K562 (cell line): ENCODE results near the gene HPS1. TPM values are rescaled to one million over a fixed set of nuclear protein-coding genes. Genes with fewer than 3 reads are reported as not detected.

ENCODE experiments used
- ATAC-seq: fragments of 200-7000 bp; cut with Tn5 transposase; 3 replicates; pipeline ENCODE4 v1.9.1; 2020; ENCODE audit warnings: moderate library complexity
- BruUV-seq: library from RNA; stranded (reverse); fragments of 400-500 nt; replicated peaks from 2 replicates; lab custom pipeline; 2021; lab: Mats Ljungman, UMichigan
- CTCF ChIA-PET: fragments of 300-600 bp; formaldehyde crosslinking; extraction: SDS; loops from one replicate; lab custom pipeline; 2021; ENCODE audit warnings: low intra/inter-chr PET ratio; lab: Yijun Ruan, JAX
- POLR2A ChIA-PET: fragments of 300-600, 350-650 bp; sonication (Branson Sonifier 250); formaldehyde crosslinking; extraction: SDS; loops from one replicate; lab custom pipeline; 2021; ENCODE audit warnings: antibody characterized with exemption, inconsistent platforms; lab: Yijun Ruan, JAX
- DNase-seq, 4 experiments: peaks; one replicate each; pipeline versions ENCODE4 v3.0.0 to v3.0.0-alpha.2; 2011 to 2018; ENCODE audit warnings: low spot score in 3 of 4, mixed read lengths in 3 of 4; ENCODE audit errors: extremely low read depth in 1 of 4
- FAIRE-seq: peaks from 2 replicates; lab custom pipeline; 2011; peaks lifted over from hg19 to GRCh38; lab: Jason Lieb, UNC
- H2AFZ ChIP-seq: 2 replicates; pipeline ENCODE4 v1.6.0; 2011; ENCODE audit warnings: low read depth, low read length, control low read depth, inconsistent platforms
- H3K27ac ChIP-seq: fragments of 200-600 bp; 3 replicates; pipeline ENCODE4 v1.8.0; 2011; ENCODE audit warnings: low read depth, mild to moderate bottlenecking, control low read depth, inconsistent platforms, low read length, moderate library complexity, mixed read lengths; ENCODE audit errors: extremely low read depth
- H3K27me3 ChIP-seq, 2 experiments: fragments of 300-600 bp in 1 of 2; 2 replicates in 1 of 2; 3 replicates in 1 of 2; pipeline versions ENCODE4 v1.6.0 to v1.8.0; 2011; ENCODE audit warnings: inconsistent platforms in 2 of 2, low read length in 2 of 2, mild to moderate bottlenecking in 1 of 2, mixed read lengths in 1 of 2, moderate library complexity in 1 of 2; ENCODE audit not compliant: control insufficient read depth in 2 of 2, insufficient read depth in 2 of 2
- H3K36me3 ChIP-seq: fragments of 300-600 bp; 3 replicates; pipeline ENCODE4 v1.8.0; 2011; ENCODE audit warnings: mild to moderate bottlenecking, low read length, inconsistent platforms; ENCODE audit not compliant: control insufficient read depth, insufficient read depth
- H3K4me1 ChIP-seq, 2 experiments: fragments of 200-600 bp in 1 of 2; replicated peaks in 1 of 2; 2 replicates in 1 of 2; 3 replicates in 1 of 2; pipeline versions ENCODE4 v1.5.1 to v1.8.0; 2011; ENCODE audit warnings: inconsistent platforms in 2 of 2, low read length in 2 of 2, mild to moderate bottlenecking in 1 of 2, mixed read lengths in 1 of 2, moderate library complexity in 1 of 2; ENCODE audit not compliant: control insufficient read depth in 2 of 2, insufficient read depth in 2 of 2
- H3K4me2 ChIP-seq: 2 replicates; pipeline ENCODE4 v1.6.1; 2011; ENCODE audit warnings: low read length, control low read depth, inconsistent platforms, mixed read lengths; ENCODE audit not compliant: insufficient read depth
- H3K4me3 ChIP-seq: fragments of 200-600 bp; sonication (generic), shearing (Covaris generic); 2 replicates; pipeline ENCODE4 v1.5.1; 2016; ENCODE audit warnings: control low read depth, inconsistent platforms
- H3K79me2 ChIP-seq: fragments of 200-600 bp; 3 replicates; pipeline ENCODE4 v1.8.0; 2011; ENCODE audit warnings: low read length, inconsistent platforms; ENCODE audit not compliant: control insufficient read depth, insufficient read depth
- H3K9ac ChIP-seq, 2 experiments: 2 replicates each; pipeline versions ENCODE4 v1.6.0 to v1.6.1; 2011; ENCODE audit warnings: low read depth in 2 of 2, low read length in 2 of 2, control low read depth in 1 of 2, inconsistent platforms in 1 of 2, mild to moderate bottlenecking in 1 of 2, mixed read lengths in 1 of 2; ENCODE audit not compliant: insufficient read depth in 1 of 2
- H3K9me1 ChIP-seq: one replicate; pipeline ENCODE4 v1.6.0; 2011; ENCODE audit warnings: inconsistent platforms, mild to moderate bottlenecking, low read length, moderate library complexity; ENCODE audit not compliant: control insufficient read depth, insufficient read depth
- H3K9me3 ChIP-seq: replicated peaks from 2 replicates; pipeline ENCODE4 v1.5.1; 2011; ENCODE audit warnings: low read depth, low read length, inconsistent platforms; ENCODE audit not compliant: control insufficient read depth, insufficient read depth
- H4K20me1 ChIP-seq: replicated peaks from 2 replicates; pipeline ENCODE4 v1.6.1; 2011; ENCODE audit warnings: low read length, inconsistent platforms, mixed read lengths; ENCODE audit not compliant: control insufficient read depth, insufficient read depth
- GTF3C2 ChIP-seq: IDR thresholded peaks from 3 replicates; pipeline ENCODE4 v1.6.1; 2011; ENCODE audit warnings: borderline replicate concordance, mild to moderate bottlenecking, moderate library complexity; ENCODE audit not compliant: insufficient read length; ENCODE audit errors: extremely low read depth
- POLR2A ChIP-seq: fragments of 450-650 bp; conservative IDR thresholded peaks from 2 replicates; pipeline ENCODE4 v1.6.1; 2016
- POLR2H ChIP-seq: IDR thresholded peaks from 2 replicates; pipeline ENCODE4 v1.6.1; 2016; ENCODE audit warnings: missing genetic modification characterization, low read depth, mild to moderate bottlenecking, control low read depth, missing compliant biosample characterization, moderate library complexity
- PRDM10 ChIP-seq: fragments of 450-650 bp; IDR thresholded peaks from 2 replicates; pipeline ENCODE4 v1.6.1; 2018; ENCODE audit not compliant: partially characterized antibody
- TCF3 ChIP-seq: sonication (generic); formaldehyde crosslinking; IDR thresholded peaks from 2 replicates; pipeline ENCODE4 v1.4.0; 2020; ENCODE audit warnings: mild to moderate bottlenecking, missing genetic modification reagents
- TFE3 ChIP-seq: fragments of 450-650 bp; formaldehyde crosslinking; IDR thresholded peaks from 2 replicates; pipeline ENCODE4 v1.4.0; 2020; ENCODE audit warnings: mild to moderate bottlenecking, mixed read lengths
- ZBTB26 ChIP-seq: fragments of 450-650 bp; formaldehyde crosslinking; IDR thresholded peaks from 2 replicates; pipeline ENCODE4 v1.4.0; 2022; ENCODE audit warnings: missing genetic modification characterization
- ZNF512 ChIP-seq: IDR thresholded peaks from 2 replicates; pipeline ENCODE4 v1.6.1; 2016; ENCODE audit warnings: missing genetic modification characterization, missing compliant biosample characterization
- ZNF57 ChIP-seq: fragments of 450-650 bp; formaldehyde crosslinking; IDR thresholded peaks from 2 replicates; pipeline ENCODE4 v1.4.0; 2020; ENCODE audit warnings: mild to moderate bottlenecking, moderate library complexity
- ZNF75A ChIP-seq: fragments of 450-650 bp; formaldehyde crosslinking; IDR thresholded peaks from 2 replicates; pipeline ENCODE4 v1.4.0; 2020; ENCODE audit warnings: mild to moderate bottlenecking
- WGBS: fragments of 100-300 bp; shearing (Covaris generic); methylation state at CpG from one replicate; pipeline ENCODE4 v1.1.6; 2016; ENCODE audit warnings: low coverage, mixed read lengths; ENCODE audit not compliant: insufficient coverage; ENCODE audit errors: missing lambda C conversion rate; 5-methylcytosine and 5-hydroxymethylcytosine counted together
- in situ Hi-C: fragments of 300-500 bp; cut with MboI; formaldehyde crosslinking; loops from 4 replicates; pipeline ENCODE4 v1.15.0; 2018; ENCODE audit warnings: inconsistent platforms, mixed read lengths
- intact Hi-C: fragments of 100-400 bp; cut with micrococcal nuclease; formaldehyde crosslinking; loops from 2 replicates; pipeline ENCODE4 v1.14.2; 2022
- polyA plus RNA-seq, 8 experiments: library from polyadenylated mRNA; depleted of rRNA in 4 of 8; stranded (reverse) in 5 of 8; unstranded in 3 of 8; fragments of >200 nt; fragmentation: Nextera tagmentation in 2 of 8; fragmentation: Illumina TruSeq in 1 of 8; extraction: Ambion mirVana in 2 of 8; extraction: Trizol in 1 of 8; gene quantifications; 2 replicates each; pipeline versions ENCODE4 v1.2.1 to v1.2.3, GENCODE V29; 2011 to 2014; ENCODE audit warnings: inconsistent platforms in 1 of 8, missing spikeins in 1 of 8
- total RNA-seq, 7 experiments: library from RNA; depleted of rRNA in 6 of 7; stranded (reverse); fragments of >200 nt in 6 of 7; fragmentation: Illumina TruSeq in 2 of 7; extraction: Trizol in 2 of 7; gene quantifications; 2 replicates each; pipeline versions ENCODE4 v1.2.1 to v1.2.3, GENCODE V29; 2011 to 2021; ENCODE audit warnings: low replicate concordance in 1 of 7

Gene HPS1
- total and polyA plus RNA-seq, 9 of the 15 experiments (the other 6 are each of a cell fraction or from before 2014, with no cell fraction given), result 18.1 to 43.6 (median 26.3) TPM

- Histone ChIP-seq H3K4me1 (no peaks in the 10 kb centered on the region), H3K27ac (no peak overlapping the region), H3K4me2 (no peak overlapping the region), H3K9me3 (no peaks in the 10 kb centered on the region; the same call in 1 of the 2 replicates), H4K20me1 (no peaks in the 10 kb centered on the region), H3K36me3 (no peaks in the 10 kb centered on the region), H3K27me3 (0 out of 5 replicates have a peak, but pooled peaks cover 0 to 3% of the 10 kb centered on the region in 2 experiments), H3K9ac (no peak overlapping the region), H3K79me2 (no peaks in the 10 kb centered on the region), H3K4me3 (no peak overlapping the region), H3K9me1 (no peaks in the 10 kb centered on the region), H2AFZ (no peak overlapping the region)
- ATAC-seq (no peak), DNase-seq (no peak), FAIRE-seq (no peak)
- ChIA-PET CTCF (no interaction called here), POLR2A (interaction anchor here (1.0 kb wide), 1 partner anchor 12 kb away, joined by 3 read pairs; no protein-coding TSS in a partner anchor)
- intact Hi-C loops, result no loop called here
- 3% methylated on average over 4 of the region's 5 CpGs for WGBS
- no TSS peak for BruUV-seq
- in situ Hi-C loops, result no loop called here
- no peak for TF ChIP-seq PRDM10
- TF ChIP-seq GTF3C2, result no peak
- no peak for TF ChIP-seq POLR2H (tag)
- TF ChIP-seq ZNF512 (tag), result no peak
- TF ChIP-seq POLR2A, result no peak
- no peak for TF ChIP-seq TFE3
- TF ChIP-seq ZNF57, result no peak
- no peak for TF ChIP-seq TCF3 (CRISPR knock-in tag)
- TF ChIP-seq ZNF75A (CRISPR knock-in tag), result no peak
- TF ChIP-seq ZBTB26 (CRISPR knock-in tag), result no peak
These were observed 34.7 kb upstream of the HPS1 start for GRCh38 chr10:98481404-98481945.
